Activated CD4-positive, alpha-beta T cell treated with anti-CD3 and anti-CD28 coated beads for 4 hours (primary cell): ENCODE data around the gene ZNF205.
"Not testable (repeated sequence)": the region's sequence is repeated elsewhere in the genome, so short reads cannot be mapped to it uniquely, and the experiment has no call there.

Source experiments
- DNase-seq, 2 donors: peaks; one replicate each; pipeline ENCODE4 v3.0.0-alpha.2; 2020

Gene ZNF205

DNA sequence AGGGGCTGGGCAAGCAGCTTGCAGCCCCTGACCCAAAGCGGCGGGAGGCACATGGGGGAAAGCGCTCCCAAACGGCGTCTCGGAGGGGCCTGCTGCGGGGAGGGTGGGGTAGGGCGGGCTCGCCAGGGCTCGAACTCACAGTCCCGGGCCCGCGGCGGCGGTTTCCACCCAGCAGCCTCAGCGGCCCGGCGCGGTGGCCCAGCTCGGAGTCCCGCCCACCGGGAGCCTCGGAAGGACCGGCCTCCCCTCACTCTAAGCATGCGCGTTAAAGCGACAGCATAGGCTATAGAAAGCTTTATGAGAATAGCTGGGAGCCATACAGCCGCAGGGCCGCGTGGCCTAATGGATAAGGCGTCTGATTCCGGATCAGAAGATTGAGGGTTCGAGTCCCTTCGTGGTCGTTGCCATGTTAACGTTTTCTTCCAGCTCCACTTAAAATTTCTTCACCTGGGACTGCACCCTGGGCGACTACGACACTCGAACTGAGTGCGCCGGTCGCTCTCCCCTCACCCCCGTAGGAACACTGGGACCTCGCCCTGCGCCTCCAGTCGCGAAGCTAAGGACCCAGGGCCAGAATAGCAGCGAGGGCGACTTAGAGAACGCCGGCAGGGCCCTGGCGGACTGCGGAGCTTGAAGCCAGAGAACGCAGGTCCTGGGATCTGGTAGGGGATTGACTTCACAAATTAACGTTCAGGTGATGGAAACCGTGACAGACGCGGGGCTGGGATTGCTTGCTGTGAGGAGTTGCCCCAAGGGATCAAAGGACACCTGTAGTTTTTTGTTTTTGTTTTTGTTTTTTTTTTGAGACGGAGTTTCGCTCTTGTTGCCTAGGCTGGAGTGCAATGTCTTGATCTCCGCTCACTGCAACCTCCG, 38.2 kb downstream of the ZNF205 start:
- peak; percentile 96 to 100 for DNase-seq

DNA sequence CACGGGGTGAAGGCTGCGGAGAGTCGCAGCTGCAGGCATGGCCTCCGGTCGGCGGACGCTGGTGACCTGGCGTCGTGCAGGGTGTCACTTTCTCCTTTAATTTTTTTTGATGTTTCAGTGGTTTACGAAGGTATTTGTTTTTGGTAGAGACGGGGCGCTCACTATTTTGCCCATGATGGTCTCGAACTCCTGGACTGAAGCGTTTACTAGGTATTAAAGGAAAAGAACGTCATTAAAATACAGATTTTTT, 39.6 kb downstream of the ZNF205 start:
- DNase-seq = no peak

DNA sequence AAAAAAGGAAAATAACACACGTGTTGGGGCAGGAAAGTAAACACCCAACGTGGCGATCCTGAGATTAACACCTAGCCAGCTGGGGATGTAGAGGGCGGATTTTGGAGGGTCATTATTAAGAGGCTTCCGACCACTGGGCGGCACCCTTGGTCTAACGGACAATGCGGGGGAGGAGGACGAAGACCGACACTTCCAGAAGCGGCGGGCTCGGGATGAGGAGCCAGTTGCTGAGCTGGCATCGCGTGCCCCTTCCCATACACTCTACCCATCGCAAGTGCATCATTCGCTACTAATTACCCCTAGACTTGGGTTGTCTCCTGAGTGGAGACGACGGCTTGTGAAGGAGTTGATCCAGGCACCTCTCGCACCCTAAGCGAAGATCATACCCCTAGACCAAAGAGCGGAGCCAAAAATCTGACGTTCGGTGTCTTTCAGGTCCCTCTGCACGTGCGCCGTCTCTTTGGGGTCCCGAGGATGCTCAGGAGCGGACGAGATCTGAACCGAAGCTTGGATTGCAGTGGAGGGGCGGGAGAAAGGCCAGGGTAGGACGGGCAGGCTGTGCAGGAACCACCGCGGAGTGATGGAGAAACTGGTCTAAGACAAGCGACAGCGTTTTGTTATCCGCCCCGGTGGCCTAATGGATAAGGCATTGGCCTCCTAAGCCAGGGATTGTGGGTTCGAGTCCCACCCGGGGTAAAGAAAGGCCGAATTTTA, 40.0 kb downstream of the ZNF205 start:
- peak; percentile 70 to 84 for DNase-seq

DNA sequence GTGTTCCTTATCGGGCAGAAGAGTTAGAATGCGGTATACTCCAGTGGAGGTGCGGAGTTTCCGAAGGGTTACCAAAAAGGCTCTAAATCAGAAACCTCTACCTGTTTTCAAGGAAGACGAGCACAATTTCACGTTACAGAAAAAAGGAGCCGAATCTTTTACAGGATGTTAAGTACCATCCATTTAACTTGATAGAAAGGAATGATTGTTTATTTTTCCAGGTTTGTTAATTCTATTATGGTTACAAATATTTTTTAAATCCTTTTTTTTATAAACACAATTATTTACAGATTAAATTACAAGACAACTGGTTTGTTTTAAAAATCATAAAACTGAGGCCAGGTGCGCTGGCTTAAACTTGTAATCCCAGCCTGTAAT, 40.6 kb downstream of the ZNF205 start:
- no peak for DNase-seq

DNA sequence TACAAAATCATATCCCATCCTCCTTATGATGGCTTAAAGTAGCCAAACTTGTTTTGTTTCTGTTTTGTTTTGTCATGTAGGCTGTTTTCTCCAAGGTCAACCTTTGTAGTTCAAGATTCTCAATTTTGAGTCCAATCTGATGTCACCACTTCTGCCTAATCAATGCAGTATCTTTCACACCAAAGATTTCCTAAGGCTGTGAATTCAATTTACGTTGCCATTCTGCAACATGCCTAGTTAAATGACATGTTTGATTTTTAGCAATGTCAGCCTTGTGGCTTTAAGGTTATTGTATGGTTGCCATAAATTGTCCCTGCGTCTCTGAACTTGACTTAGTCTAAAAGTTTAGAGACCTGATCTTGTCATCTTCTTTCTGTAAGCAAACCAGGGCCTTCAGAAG, 42.8 kb downstream of the ZNF205 start:
- DNase-seq = no peak

DNA sequence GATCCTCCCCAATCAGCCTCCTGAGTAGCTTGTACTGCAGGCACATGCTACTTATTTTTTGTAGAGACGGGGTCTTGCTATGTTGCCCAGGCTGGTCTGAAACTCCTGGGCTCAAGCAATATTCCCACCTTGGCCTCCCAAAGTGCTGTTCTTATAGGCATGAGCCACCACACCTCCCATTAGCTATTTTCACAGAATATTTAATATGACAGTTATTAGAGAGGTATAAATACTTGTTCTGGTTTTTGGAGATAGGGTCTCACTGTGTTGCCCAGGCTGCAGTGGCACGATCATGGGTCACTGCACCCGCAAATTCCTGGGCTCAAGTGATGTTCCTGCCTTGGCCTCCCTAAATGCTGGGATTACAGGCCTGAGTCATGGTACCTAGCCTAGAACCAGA, 43.6 kb downstream of the ZNF205 start:
- DNase-seq = no peak

DNA sequence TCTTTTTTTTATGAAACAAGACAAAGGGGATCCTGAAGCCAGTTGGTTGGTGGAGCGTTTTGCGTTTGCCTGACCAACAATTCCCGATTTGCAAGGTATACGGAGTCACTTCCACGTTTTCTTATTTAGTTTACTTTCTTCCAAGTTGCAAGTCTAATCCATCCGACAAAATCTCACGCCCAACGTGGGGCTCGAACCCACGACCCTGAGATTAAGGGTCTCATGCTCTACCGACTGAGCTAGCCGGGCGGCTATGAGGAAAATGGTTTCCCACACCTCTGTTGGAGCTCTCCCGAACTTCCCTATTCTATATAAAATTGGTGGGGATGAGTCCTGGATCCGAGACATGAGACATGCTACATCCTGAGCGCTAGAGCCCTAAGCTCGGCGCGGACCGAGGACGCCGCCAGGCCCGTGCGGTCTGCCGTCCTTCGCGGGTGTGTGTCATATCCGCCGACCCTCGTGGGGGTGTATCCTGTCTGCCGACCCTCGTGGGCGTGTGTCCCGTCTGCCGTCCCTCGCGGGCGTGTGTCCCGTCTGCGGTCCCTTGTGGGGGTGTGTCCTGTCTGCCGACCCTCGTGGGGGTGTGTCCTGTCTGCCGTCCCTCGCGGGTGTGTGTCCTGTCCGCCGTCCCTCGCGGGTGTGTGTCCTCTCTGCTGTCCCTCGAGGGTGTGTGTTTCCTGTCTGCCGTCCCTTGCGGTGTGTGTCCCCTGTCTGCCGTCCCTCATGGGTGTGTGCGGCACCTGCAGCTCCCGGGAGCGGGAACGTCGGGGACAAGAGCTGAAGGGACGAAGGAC, 45.0 kb downstream of the ZNF205 start:
- DNase-seq = peak; percentile 37 to 52

DNA sequence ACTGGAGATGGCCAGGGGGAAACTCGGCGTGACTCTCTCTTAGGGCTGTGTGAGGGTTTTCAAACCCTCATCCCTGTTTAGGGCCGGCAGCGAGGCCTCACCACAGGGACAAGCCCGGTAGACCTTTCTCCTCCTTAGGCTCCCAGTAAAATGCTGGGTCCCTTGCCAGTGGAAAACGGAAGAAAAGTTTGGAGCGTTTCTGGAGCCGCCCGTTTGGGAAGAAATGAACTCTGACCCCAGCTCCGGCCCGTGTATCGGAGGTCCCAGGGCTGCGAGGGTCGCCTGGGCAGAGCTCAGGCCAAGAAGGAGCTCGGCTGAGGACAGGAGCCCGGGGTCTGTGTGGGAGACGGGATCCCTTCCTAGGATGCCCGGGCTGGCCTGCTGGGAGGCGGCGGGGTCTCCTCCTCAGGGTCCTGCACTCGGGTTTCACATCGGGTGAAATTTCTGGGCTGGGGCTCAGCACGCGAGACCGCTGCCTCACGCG, 45.7 kb downstream of the ZNF205 start:
- no peak for DNase-seq

DNA sequence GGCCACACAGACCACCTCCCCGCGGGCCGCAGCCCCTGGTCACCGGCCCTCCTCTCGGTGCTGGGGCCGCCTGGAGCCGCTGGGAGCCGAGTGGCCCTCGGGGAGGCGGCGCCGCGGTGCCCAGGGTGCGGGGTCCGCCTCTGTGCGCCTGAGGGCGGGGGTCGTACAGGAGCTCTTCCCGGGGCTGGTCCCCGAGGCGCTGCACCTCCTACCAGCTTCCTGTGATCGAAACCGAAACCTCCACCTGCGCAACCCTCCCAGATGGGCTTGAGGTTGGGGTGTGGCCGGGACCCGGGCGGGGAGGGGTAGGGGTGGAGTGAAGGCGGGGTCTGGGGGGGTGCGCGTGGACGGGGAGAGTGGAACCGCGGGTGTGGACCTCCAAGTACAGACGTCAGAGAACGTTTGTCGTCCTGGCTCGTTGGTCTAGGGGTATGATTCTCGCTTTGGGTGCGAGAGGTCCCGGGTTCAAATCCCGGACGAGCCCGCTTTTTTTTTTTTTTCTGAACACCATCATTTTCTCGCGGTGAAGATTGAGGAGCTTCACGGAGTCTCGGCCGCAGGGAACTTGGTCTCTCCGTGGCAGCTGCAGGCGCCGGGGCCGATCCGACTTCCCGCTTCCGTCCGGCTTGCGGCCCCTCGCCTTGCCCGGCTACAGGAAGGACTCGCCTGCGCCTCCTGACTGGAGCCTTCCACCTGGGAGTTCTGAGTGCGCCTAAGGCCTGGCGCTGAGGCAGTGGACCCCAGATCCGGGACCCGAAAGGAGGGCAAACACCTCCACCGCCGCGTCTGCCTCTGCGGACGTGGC, 46.3 kb downstream of the ZNF205 start:
- peak; percentile 96 for DNase-seq

DNA sequence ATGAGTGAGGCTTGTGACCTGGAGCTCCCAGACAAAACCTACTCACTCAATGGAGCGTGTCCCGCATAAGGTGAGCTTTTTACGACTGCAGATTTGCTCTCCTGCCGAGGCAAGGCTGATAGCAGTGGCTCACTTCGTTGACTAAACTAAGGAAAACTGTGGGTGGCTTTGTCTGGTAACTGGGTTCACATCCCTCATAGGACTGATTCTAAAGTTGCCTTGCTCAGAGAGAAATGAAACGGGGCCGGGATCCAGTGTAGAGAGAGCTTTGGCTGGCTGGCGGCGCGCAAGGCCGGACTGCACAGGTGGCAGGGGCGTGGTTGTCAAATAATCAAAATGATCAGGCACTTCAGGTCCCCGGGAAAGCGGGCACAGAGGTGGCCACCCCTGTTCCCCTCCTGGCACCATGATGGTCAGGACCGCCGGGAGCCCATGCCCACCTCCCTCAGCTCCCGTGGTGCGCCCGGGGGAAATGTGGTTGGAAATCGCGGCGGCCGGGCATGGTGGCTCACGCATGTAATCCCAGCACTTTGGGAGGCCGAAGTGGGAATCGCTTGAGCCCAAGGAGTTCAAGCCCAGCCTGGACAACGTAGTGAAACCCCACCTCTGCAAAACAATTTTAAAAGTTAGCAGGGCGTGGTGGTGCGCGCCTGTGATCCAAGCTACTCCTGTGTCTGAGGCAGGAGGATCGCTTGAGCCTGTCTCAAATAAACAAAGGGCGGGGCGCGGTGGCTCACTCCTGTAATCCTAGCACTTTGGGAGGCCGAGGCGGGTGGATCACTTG, 49.0 kb downstream of the ZNF205 start:
- no peak for DNase-seq

DNA sequence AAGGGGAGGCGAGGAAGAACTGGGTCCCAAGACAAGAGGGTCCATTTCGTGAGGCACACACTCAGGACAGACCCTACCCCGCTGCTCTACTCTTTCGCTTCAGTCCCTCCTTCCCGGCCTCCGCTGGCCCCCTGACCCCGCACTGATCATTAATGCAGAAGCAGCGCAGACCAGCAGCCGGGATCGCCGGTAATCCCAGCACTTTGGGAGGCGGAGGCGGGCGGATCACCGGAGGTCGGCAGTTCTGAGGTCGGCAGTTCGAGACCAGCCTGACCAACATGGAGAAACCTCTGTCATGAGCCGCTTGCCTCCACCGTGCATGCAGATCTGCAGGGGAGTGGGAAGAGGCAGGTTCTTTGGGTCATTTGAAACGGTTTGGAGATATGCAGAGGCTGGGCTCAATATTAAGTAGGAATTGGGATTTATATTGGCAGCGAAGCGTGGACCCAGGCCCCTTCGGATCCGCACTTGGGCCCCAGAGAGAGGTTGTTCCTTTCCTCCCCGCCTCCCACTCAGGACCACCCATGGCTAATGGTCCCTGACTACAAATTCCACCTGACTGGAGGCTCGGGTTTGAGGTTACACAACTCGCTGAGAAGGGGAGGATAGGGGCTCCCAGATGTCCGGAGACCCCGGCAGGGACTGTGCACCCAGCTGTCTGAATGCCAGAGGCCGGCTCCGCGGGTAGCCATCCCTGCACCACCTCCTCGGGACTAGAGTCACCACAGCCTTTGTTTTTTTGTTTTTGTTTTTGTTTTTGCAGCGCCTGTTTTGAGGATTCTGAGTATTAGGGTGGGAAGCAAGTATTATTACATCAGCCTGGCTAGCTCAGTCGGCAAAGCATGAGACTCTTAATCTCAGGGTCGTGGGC, 52.0 kb downstream of the ZNF205 start:
- no peak for DNase-seq

DNA sequence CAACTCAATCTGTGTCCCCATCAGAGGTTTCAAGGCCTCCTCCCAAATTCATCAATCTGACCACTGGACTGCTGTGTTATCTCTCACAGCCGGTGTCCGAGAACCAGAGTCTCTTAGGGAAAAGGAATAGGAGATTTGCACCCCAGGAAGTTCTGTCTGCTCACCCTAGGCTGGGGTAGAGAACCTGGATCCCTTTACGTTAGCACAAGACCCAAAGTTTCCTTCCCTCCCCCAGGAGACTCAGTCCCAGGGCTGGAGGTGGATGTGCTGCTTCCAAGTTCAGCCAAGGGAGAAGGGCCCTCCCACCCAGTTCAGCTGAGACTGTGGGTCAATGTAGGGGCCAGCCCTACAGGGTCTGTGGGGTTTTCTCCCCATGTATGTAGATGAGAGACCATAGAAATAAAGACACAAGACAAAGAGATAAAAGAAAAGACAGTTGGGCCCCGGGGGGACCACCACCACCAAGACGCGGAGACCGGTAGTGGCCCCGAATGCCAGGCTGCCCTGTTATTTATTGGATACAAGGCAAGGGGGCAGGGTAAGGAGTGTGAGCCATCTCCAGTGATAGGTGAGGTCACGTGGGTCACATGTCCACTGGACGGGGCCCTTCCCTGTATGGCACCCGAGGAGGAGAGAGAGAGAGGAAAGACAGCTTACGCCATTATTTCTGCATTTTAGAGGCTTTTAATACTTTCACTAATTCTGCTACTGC, 52.9 kb downstream of the ZNF205 start:
- no peak for DNase-seq

DNA sequence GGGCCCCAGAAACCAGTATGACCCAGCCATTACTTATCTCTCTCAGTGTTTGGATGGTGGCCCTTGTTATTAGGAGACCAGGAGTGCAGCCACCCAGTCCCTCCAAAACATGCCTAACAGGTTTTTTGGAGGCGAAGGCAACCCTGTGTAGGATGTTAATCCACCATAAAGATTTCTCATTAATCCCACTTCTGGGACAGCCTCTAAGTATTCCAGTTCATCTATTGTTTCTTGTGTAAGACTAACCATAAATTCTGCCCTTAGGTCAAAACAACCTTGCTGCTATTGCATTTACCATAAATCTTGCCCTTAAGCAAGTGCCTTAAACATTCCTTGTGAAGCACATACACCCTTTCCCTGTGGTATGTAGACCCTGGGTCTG, 54.1 kb downstream of the ZNF205 start:
- DNase-seq = no peak

DNA sequence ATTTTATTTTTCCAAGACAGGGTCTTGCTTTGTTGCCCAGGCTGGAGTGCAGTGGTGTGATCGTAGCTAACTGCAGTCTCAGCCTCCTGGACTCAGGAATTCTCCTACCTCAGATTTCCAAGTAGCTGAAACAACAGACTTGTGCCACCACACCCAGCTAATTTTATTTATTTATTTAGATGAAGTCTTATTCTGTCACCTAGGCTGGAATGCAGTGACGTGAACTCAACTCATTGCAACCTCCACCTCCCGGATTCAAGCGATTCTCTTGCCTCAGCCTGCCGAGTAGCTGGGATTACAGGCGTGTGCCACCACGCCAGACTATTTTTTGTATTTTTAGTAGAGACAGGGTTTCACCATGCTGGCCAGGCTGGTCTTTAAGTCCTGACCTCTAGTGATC, 56.3 kb downstream of the ZNF205 start:
- not testable (repeated sequence) for DNase-seq
